Endodermal cell (in vitro differentiated cells): ENCODE measurements around the gene KIRREL3. TPM values are rescaled to one million over a fixed set of nuclear protein-coding genes. Genes with fewer than 3 reads are reported as not detected.

ENCODE experiments used
- DNase-seq: peaks from one replicate; pipeline ENCODE4 v3.0.0-alpha.2; 2017
- H3K27ac ChIP-seq: 2 replicates; pipeline ENCODE4 v1.5.1; 2013; ENCODE audit warnings: mild to moderate bottlenecking, low read depth, low read length, moderate library complexity
- H3K27me3 ChIP-seq: 2 replicates; pipeline ENCODE4 v1.6.1; 2013; ENCODE audit warnings: mild to moderate bottlenecking, low read length, moderate library complexity; ENCODE audit not compliant: insufficient read depth, control insufficient read depth, poor library complexity, severe bottlenecking
- H3K36me3 ChIP-seq: 2 replicates; pipeline ENCODE4 v1.7.0; 2013; ENCODE audit warnings: mild to moderate bottlenecking, low read length, moderate library complexity; ENCODE audit not compliant: control insufficient read depth, insufficient read depth
- H3K4me1 ChIP-seq: one replicate; pipeline ENCODE4 v1.7.0; 2013; ENCODE audit warnings: low read length; ENCODE audit not compliant: control insufficient read depth, insufficient read depth
- H3K4me3 ChIP-seq: 2 replicates; pipeline ENCODE4 v1.5.1; 2013; ENCODE audit warnings: mild to moderate bottlenecking, low read length, moderate library complexity
- H3K9ac ChIP-seq: 2 replicates; pipeline ENCODE4 v1.6.1; 2013; ENCODE audit warnings: mild to moderate bottlenecking, low read length, moderate library complexity; ENCODE audit not compliant: poor library complexity, severe bottlenecking; ENCODE audit errors: extremely low read depth
- H3K9me3 ChIP-seq: 2 replicates; pipeline ENCODE4 v1.6.1; 2013; ENCODE audit warnings: mild to moderate bottlenecking, low read length, moderate library complexity; ENCODE audit not compliant: control insufficient read depth
- H3K27ac Mint-ChIP-seq: 2 replicates; pipeline ENCODE4 v1.8.0; 2020; ENCODE audit warnings: mixed read lengths
- H3K27me3 Mint-ChIP-seq: 2 replicates; pipeline ENCODE4 v1.8.0; 2021; ENCODE audit warnings: mild to moderate bottlenecking, mixed read lengths; ENCODE audit not compliant: insufficient read depth
- H3K36me3 Mint-ChIP-seq: 2 replicates; pipeline ENCODE4 v1.8.0; 2020; ENCODE audit warnings: low read depth, mixed read lengths
- H3K4me1 Mint-ChIP-seq: 2 replicates; pipeline ENCODE4 v1.8.0; 2020; ENCODE audit warnings: mixed read lengths
- H3K4me3 Mint-ChIP-seq: 2 replicates; pipeline ENCODE4 v1.8.0; 2020; ENCODE audit warnings: mild to moderate bottlenecking, moderate library complexity, mixed read lengths
- H3K9me3 Mint-ChIP-seq: 2 replicates; pipeline ENCODE4 v1.8.0; 2020; ENCODE audit warnings: mild to moderate bottlenecking, mixed read lengths
- CTCF ChIP-seq: fragments of 200-600 bp; sonication (generic); conservative IDR thresholded peaks from 2 replicates; pipeline ENCODE4 v1.5.0; 2021; ENCODE audit warnings: antibody characterized with exemption, mild to moderate bottlenecking
- WGBS, 2 experiments: methylation state at CpG; one replicate each; pipeline versions ENCODE4 v1.1.5 to v1.1.7; 2013; ENCODE audit warnings: missing lambda C conversion rate in 2 of 2, mixed read lengths in 1 of 2; ENCODE audit not compliant: insufficient coverage in 1 of 2, insufficient read length in 1 of 2; 5-methylcytosine and 5-hydroxymethylcytosine counted together
- total RNA-seq, 2 donors: library from RNA; stranded (reverse); fragmentation: NEBNext Ultra II Directional in 1 of 2; extraction: Animal tissue kit (Norgen Biotek cat#: 25700) in 1 of 2; gene quantifications; 2 replicates in 1 of 2; 3 replicates in 1 of 2; pipeline ENCODE4 v1.2.1, GENCODE V29; 2021

The KIRREL3 gene
- total RNA-seq, 2 donors from 2014 or later, result 1.1 to 1.4 TPM

DNA sequence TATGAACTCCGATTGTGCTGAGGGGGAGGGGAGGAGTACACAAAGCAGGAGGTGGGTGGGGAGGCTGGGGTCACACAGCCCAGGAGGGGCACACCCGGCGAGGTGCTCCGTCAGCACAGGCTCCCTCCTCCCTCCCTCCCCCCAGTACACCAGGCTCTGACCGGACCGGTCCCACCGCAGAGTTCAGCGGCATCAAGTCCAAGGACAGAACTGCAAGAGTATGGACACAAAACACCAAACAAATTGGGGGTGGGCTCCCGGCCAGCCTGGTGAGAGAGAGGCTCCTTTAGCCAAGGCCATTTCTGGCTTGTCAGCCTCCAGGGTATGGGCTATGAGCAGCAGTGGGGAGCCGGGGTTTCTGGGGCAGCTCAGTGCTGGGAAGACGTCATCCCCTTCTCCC is 576.8 kb downstream of the KIRREL3 start:
- Histone ChIP-seq H3K36me3 (no peaks in the 10 kb centered on the region), H3K27ac (no peak overlapping the region), H3K9me3 (no peaks in the 10 kb centered on the region), H3K4me3 (no peak overlapping the region), H3K27me3 (peaks cover 52% of the 10 kb centered on the region), H3K4me1 (no peaks in the 10 kb centered on the region), H3K9ac (no peak overlapping the region)
- TF ChIP-seq CTCF, result no peak
- Mint-ChIP-seq H3K9me3 (no peaks in the 10 kb centered on the region), H3K27ac (no peak overlapping the region), H3K27me3 (peaks cover 44% of the 10 kb centered on the region), H3K4me3 (no peak overlapping the region), H3K36me3 (no peaks in the 10 kb centered on the region), H3K4me1 (peaks cover 9% of the 10 kb centered on the region)
- no peak for DNase-seq
- WGBS, 2 experiments, result 87 to 88% methylated on average over 3 to 11 of the region's 11 CpGs

DNA sequence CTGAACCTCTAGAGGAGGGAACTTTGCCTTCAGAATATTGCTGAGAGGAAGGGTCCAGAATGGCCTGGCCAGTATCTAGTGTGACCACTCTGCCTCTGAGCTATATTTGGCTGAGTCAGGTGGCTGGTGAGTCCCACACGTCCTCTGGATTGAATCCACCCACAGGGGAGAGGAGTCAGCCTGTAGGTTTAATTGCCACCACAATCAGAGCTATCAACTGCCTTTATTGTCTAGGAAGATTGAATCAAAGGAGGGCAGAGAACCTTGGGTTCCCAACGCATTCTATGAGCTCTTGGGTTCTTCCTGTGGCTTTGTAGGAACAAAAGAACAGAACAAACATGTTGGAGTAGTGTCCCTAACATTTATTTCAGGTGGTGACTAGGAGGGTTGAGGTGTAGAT is 577.4 kb downstream of the KIRREL3 start:
- Histone ChIP-seq H3K4me1 (no peaks in the 10 kb centered on the region), H3K36me3 (no peaks in the 10 kb centered on the region), H3K9me3 (no peaks in the 10 kb centered on the region), H3K27ac (no peak overlapping the region), H3K27me3 (peaks cover 58% of the 10 kb centered on the region), H3K4me3 (no peak overlapping the region), H3K9ac (no peak overlapping the region)
- no peak for TF ChIP-seq CTCF
- Mint-ChIP-seq H3K4me3 (no peak overlapping the region), H3K27me3 (peaks cover 50% of the 10 kb centered on the region), H3K4me1 (peaks cover 9% of the 10 kb centered on the region), H3K9me3 (no peaks in the 10 kb centered on the region), H3K36me3 (no peaks in the 10 kb centered on the region), H3K27ac (no peak overlapping the region)
- WGBS, 2 experiments, result 60 to 88% methylated on average over 1 to 2 of the region's 2 CpGs
- DNase-seq, result no peak

GRCh38 chr11:126422446-126422845 is 578.1 kb downstream of the KIRREL3 start:
- DNase-seq, result no peak
- peaks cover 9% of the 10 kb centered on the region for H3K4me1 Mint-ChIP-seq
- no peak overlapping the region for H3K4me3 ChIP-seq
- no peaks in the 10 kb centered on the region for H3K4me1 ChIP-seq
- no peak overlapping the region for H3K4me3 Mint-ChIP-seq
- H3K27me3 Mint-ChIP-seq, result peaks cover 57% of the 10 kb centered on the region
- H3K36me3 Mint-ChIP-seq, result no peaks in the 10 kb centered on the region
- TF ChIP-seq CTCF, result no peak
- H3K27me3 ChIP-seq, result peaks cover 65% of the 10 kb centered on the region
- H3K27ac Mint-ChIP-seq, result no peak overlapping the region
- H3K27ac ChIP-seq, result no peak overlapping the region
- no peaks in the 10 kb centered on the region for H3K9me3 ChIP-seq
- 82 to 100% methylated on average over 2 of the region's 2 CpGs for WGBS, 2 experiments
- no peaks in the 10 kb centered on the region for H3K9me3 Mint-ChIP-seq
- no peaks in the 10 kb centered on the region for H3K36me3 ChIP-seq
- H3K9ac ChIP-seq, result no peak overlapping the region
